Panc1 (cell line): ENCODE measurements around the gene SENP6. TPM values are rescaled to one million over a fixed set of nuclear protein-coding genes. Genes with fewer than 3 reads are reported as not detected.
"Not testable (repeated sequence)": the region's sequence is repeated elsewhere in the genome, so short reads cannot be mapped to it uniquely, and the experiment has no call there.

Source experiments
- ATAC-seq: fragments of 200-7000 bp; cut with Tn5 transposase; 2 replicates; pipeline ENCODE4 v1.9.1; 2020; ENCODE audit warnings: mild to moderate bottlenecking, moderate library complexity
- BruUV-seq: library from RNA; stranded (reverse); fragments of 400-500 nt; replicated peaks from 2 replicates; lab custom pipeline; 2021; lab: Mats Ljungman, UMichigan
- CTCF ChIA-PET: fragments of 300-600 bp; sonication (Branson Sonifier 250); formaldehyde crosslinking; loops from one replicate; lab custom pipeline; 2022; ENCODE audit warnings: antibody characterized with exemption; lab: Charles Lee
- POLR2A ChIA-PET: fragments of 300-600 bp; sonication (Branson Sonifier 250); formaldehyde crosslinking; loops from one replicate; lab custom pipeline; 2022; ENCODE audit warnings: antibody characterized with exemption; lab: Charles Lee
- DNase-seq: peaks from one replicate; pipeline ENCODE4 v3.0.0-alpha.2; 2010; ENCODE audit warnings: low read depth, low spot score
- H3K27ac ChIP-seq: 2 replicates; pipeline ENCODE4 v1.5.1; 2011; ENCODE audit warnings: mild to moderate bottlenecking, low read length, inconsistent platforms
- H3K27me3 ChIP-seq: fragments of 200-500 bp; sonication (Bioruptor generic); 2 replicates; pipeline ENCODE4 v1.6.0; 2014; ENCODE audit warnings: low read length, inconsistent platforms; ENCODE audit not compliant: control insufficient read depth, insufficient read depth
- H3K36me3 ChIP-seq: fragments of 200-500 bp; sonication (Bioruptor generic); 2 replicates; pipeline ENCODE4 v1.5.1; 2014; ENCODE audit warnings: inconsistent platforms, mild to moderate bottlenecking, low read length, moderate library complexity; ENCODE audit not compliant: control insufficient read depth, insufficient read depth
- H3K4me1 ChIP-seq: 2 replicates; pipeline ENCODE4 v1.5.1; 2011; ENCODE audit warnings: inconsistent platforms, mild to moderate bottlenecking, low read length, moderate library complexity; ENCODE audit not compliant: control insufficient read depth, insufficient read depth
- H3K4me3 ChIP-seq, 2 experiments: 2 replicates each; pipeline ENCODE4 v1.5.1; 2011 to 2012; ENCODE audit warnings: low read depth in 2 of 2, low read length in 2 of 2, mild to moderate bottlenecking in 2 of 2, inconsistent platforms in 1 of 2, moderate library complexity in 1 of 2
- H3K9me3 ChIP-seq: fragments of 200-500 bp; sonication (Bioruptor generic); 2 replicates; pipeline ENCODE4 v1.5.1; 2014; ENCODE audit warnings: low read depth, mild to moderate bottlenecking, inconsistent platforms, low read length, moderate library complexity; ENCODE audit not compliant: control insufficient read depth, insufficient read depth
- CTCF ChIP-seq: fragments of 450-650 bp; IDR thresholded peaks from 2 replicates; pipeline ENCODE4 v1.5.1; 2017; ENCODE audit warnings: mild to moderate bottlenecking
- POLR2AphosphoS5 ChIP-seq: IDR thresholded peaks from 2 replicates; pipeline ENCODE4 v1.6.1; 2012; ENCODE audit warnings: mild to moderate bottlenecking, low read depth, low read length, moderate library complexity
- REST ChIP-seq, 2 experiments: IDR thresholded peaks; 2 replicates each; pipeline ENCODE4 v1.6.1; 2011 to 2012; ENCODE audit warnings: low read depth in 2 of 2, control low read depth in 1 of 2, low read length in 1 of 2, mild to moderate bottlenecking in 1 of 2, moderate library complexity in 1 of 2; ENCODE audit not compliant: insufficient read depth in 1 of 2
- SIN3A ChIP-seq: IDR thresholded peaks from 2 replicates; pipeline ENCODE4 v1.6.1; 2012; ENCODE audit warnings: low read depth, mild to moderate bottlenecking, low read length, moderate library complexity, borderline replicate concordance; ENCODE audit not compliant: insufficient read depth
- TCF7L2 ChIP-seq: IDR thresholded peaks from 2 replicates; pipeline ENCODE4 v1.6.1; 2011; ENCODE audit warnings: mild to moderate bottlenecking, low read depth, low read length, inconsistent platforms
- in situ Hi-C: cut with HindIII; loops from 2 replicates; pipeline ENCODE4 v1.10.0; 2016; ENCODE audit warnings: low sequenced_read_pairs, low pct_unique_long_range_greater_than_20kb
- intact Hi-C: fragments of 100-400 bp; cut with micrococcal nuclease; formaldehyde crosslinking; loops from one replicate; pipeline ENCODE4 v1.10.0; 2022; ENCODE audit not compliant: unreplicated experiment
- total RNA-seq: library from RNA; stranded (reverse); gene quantifications from one replicate; pipeline ENCODE4 v1.2.1, GENCODE V29; 2021; ENCODE audit not compliant: unreplicated experiment

Gene SENP6
- total RNA-seq, 1 experiment from 2014 or later, result 58.7 TPM

- H3K4me3 ChIP-seq, result no peak overlapping the region
- POLR2A ChIA-PET, result interaction anchor here (0.7 kb wide), 1 partner anchor 33 kb away, joined by 18 read pairs; no protein-coding TSS in a partner anchor
- H3K4me1 ChIP-seq, result no peaks in the 10 kb centered on the region
- H3K27ac ChIP-seq, result no peak overlapping the region
- no peak for DNase-seq
- TF ChIP-seq TCF7L2 (no peak), REST (IDR thresholded peaks at IDR 0.05; ENCODE audit: insufficient read depth in 1 of 2, low read depth in 2 of 2, low read length in 1 of 2) (no peak), SIN3A (no peak), POLR2AphosphoS5 (no peak)
- no peaks in the 10 kb centered on the region for H3K9me3 ChIP-seq
- no peaks in the 10 kb centered on the region for H3K27me3 ChIP-seq
- in situ Hi-C loops, result no loop called here
- intact Hi-C loops, result no loop called here
- CTCF ChIA-PET, result no interaction called here
- H3K36me3 ChIP-seq, result no peaks in the 10 kb centered on the region; the same call in 1 of the 2 replicates
- no TSS peak for BruUV-seq
- ATAC-seq, result no peak
Observed at GRCh38 chr6:75723382-75723781, 121.7 kb downstream of the SENP6 start.

- ChIA-PET POLR2A (no interaction called here), CTCF (no interaction called here)
- no peak for TF ChIP-seq POLR2AphosphoS5
- TF ChIP-seq TCF7L2, result no peak
- TF ChIP-seq CTCF, result no peak
- TF ChIP-seq REST (IDR thresholded peaks at IDR 0.05; ENCODE audit: insufficient read depth in 1 of 2, low read depth in 2 of 2, low read length in 1 of 2), result no peak
- TF ChIP-seq SIN3A, result no peak
- no peaks in the 10 kb centered on the region for H3K9me3 ChIP-seq
- DNase-seq (no peak), ATAC-seq (no peak)
- intact Hi-C loops, result no loop called here
- H3K27me3 ChIP-seq, result no peaks in the 10 kb centered on the region
- in situ Hi-C loops, result no loop called here
- no TSS peak for BruUV-seq
- no peaks in the 10 kb centered on the region for H3K4me1 ChIP-seq
- no peak overlapping the region for H3K27ac ChIP-seq
- H3K4me3 ChIP-seq, result no peak overlapping the region
- H3K36me3 ChIP-seq, result no peaks in the 10 kb centered on the region
Observed at GRCh38 chr6:75727206-75727605, 125.5 kb downstream of the SENP6 start.

- POLR2A ChIA-PET, H3K9me3 ChIP-seq, intact Hi-C loops, in situ Hi-C loops, DNase-seq, H3K27me3 ChIP-seq, ATAC-seq, CTCF ChIA-PET, H3K27ac ChIP-seq, BruUV-seq, H3K4me3 ChIP-seq, H3K36me3 ChIP-seq, H3K4me1 ChIP-seq: not testable (repeated sequence)
Observed at GRCh38 chr6:75731029-75731428, 129.3 kb downstream of the SENP6 start.
